GM12891 (cell line): ENCODE results near the gene PCIF1.

ENCODE experiments used
- PAX5 ChIP-seq: IDR thresholded peaks from 2 replicates; pipeline ENCODE4 v1.6.1; 2011; ENCODE audit warnings: low read length, moderate library complexity, mild to moderate bottlenecking; ENCODE audit not compliant: insufficient read depth, severe bottlenecking
- POLR2A ChIP-seq: IDR thresholded peaks from 2 replicates; pipeline ENCODE4 v1.6.1; 2011; ENCODE audit warnings: low read depth, low read length, control low read depth
- POLR2AphosphoS5 ChIP-seq: IDR thresholded peaks from 2 replicates; pipeline ENCODE4 v1.6.1; 2011; ENCODE audit warnings: low read depth, low read length, control low read depth
- SPI1 ChIP-seq: IDR thresholded peaks from 2 replicates; pipeline ENCODE4 v1.6.1; 2011; ENCODE audit warnings: low read depth, low read length, control low read depth
- TAF1 ChIP-seq: IDR thresholded peaks from 2 replicates; pipeline ENCODE4 v1.6.1; 2011; ENCODE audit warnings: low read depth, low read length, control low read depth

- TF ChIP-seq TAF1: no peak
- TF ChIP-seq POLR2AphosphoS5: no peak
- no peak for TF ChIP-seq POLR2A
- TF ChIP-seq PAX5: no peak
- TF ChIP-seq SPI1: no peak
Measured at GRCh38 chr20:45983279-45983743, 48.8 kb downstream of the PCIF1 start.
